Dendritic cell treated with granulocyte-macrophage colony-stimulating factor and Interleukin-4, amounts not matched to agents 40 ng/mL and 50 ng/mL, for 4 days (primary cell): ENCODE data around the gene IQCN.

Experiments used
- H3K27ac Mint-ChIP-seq: one replicate; pipeline ENCODE4 v1.8.0; 2022; ENCODE audit warnings: mild to moderate bottlenecking, mixed read lengths
- H3K27me3 Mint-ChIP-seq: one replicate; pipeline ENCODE4 v1.8.0; 2022; ENCODE audit warnings: mild to moderate bottlenecking, mixed read lengths
- H3K36me3 Mint-ChIP-seq: one replicate; pipeline ENCODE4 v1.8.0; 2022; ENCODE audit warnings: low read depth, mixed read lengths
- H3K4me1 Mint-ChIP-seq: one replicate; pipeline ENCODE4 v1.8.0; 2022; ENCODE audit warnings: low read depth, mixed read lengths
- H3K4me3 Mint-ChIP-seq: one replicate; pipeline ENCODE4 v1.8.0; 2022; ENCODE audit warnings: mild to moderate bottlenecking, moderate library complexity, mixed read lengths
- H3K9me3 Mint-ChIP-seq: one replicate; pipeline ENCODE4 v1.8.0; 2022; ENCODE audit warnings: mixed read lengths
- intact Hi-C: fragments of 100-400 bp; cut with micrococcal nuclease; formaldehyde crosslinking; loops from one replicate; pipeline ENCODE4 v1.15.0; 2022

IQCN gene

GRCh38 chr19:18271433-18271841 is 2.8 kb downstream of the IQCN start:
- intact Hi-C loops: no loop called here
- H3K9me3 Mint-ChIP-seq: no peaks in the 10 kb centered on the region
- H3K36me3 Mint-ChIP-seq: peaks cover 44% of the 10 kb centered on the region
- no peak overlapping the region for H3K4me3 Mint-ChIP-seq
- H3K4me1 Mint-ChIP-seq: peaks cover 30% of the 10 kb centered on the region
- H3K27ac Mint-ChIP-seq: no peak overlapping the region
- H3K27me3 Mint-ChIP-seq: no peaks in the 10 kb centered on the region

GRCh38 chr19:18270326-18270725 is 3.9 kb downstream of the IQCN start:
- Mint-ChIP-seq H3K9me3 (no peaks in the 10 kb centered on the region), H3K27ac (no peak overlapping the region), H3K36me3 (peaks cover 44% of the 10 kb centered on the region), H3K4me3 (no peak overlapping the region), H3K4me1 (peaks cover 25% of the 10 kb centered on the region), H3K27me3 (no peaks in the 10 kb centered on the region)
- intact Hi-C loops: no loop called here

- intact Hi-C loops: no loop called here
- Mint-ChIP-seq H3K27me3 (no peaks in the 10 kb centered on the region), H3K27ac (peak overlapping the region; percentile 13), H3K4me3 (no peak overlapping the region), H3K4me1 (peaks cover 14% of the 10 kb centered on the region), H3K36me3 (peaks cover 49% of the 10 kb centered on the region), H3K9me3 (no peaks in the 10 kb centered on the region)
Measured at GRCh38 chr19:18269070-18269723, 5.1 kb downstream of the IQCN start.

GRCh38 chr19:18266771-18267686 is 7.2 kb downstream of the IQCN start:
- Mint-ChIP-seq H3K36me3 (peaks cover 45% of the 10 kb centered on the region), H3K4me3 (no peak overlapping the region)
- intact Hi-C loops: no loop called here

GRCh38 chr19:18265582-18265981 is 8.7 kb downstream of the IQCN start:
- Mint-ChIP-seq H3K9me3 (no peaks in the 10 kb centered on the region), H3K4me3 (no peak overlapping the region), H3K27ac (no peak overlapping the region), H3K4me1 (peaks cover 14% of the 10 kb centered on the region), H3K36me3 (peaks cover 45% of the 10 kb centered on the region), H3K27me3 (no peaks in the 10 kb centered on the region)
- intact Hi-C loops: no loop called here

More at GRCh38 chr19:18266771-18267686, 7.2 kb downstream of the IQCN start:
- Mint-ChIP-seq H3K9me3 (no peaks in the 10 kb centered on the region), H3K27me3 (no peaks in the 10 kb centered on the region), H3K4me1 (peaks cover 14% of the 10 kb centered on the region), H3K27ac (no peak overlapping the region)

GRCh38 chr19:18264971-18265540 is 9.2 kb downstream of the IQCN start:
- H3K27me3 Mint-ChIP-seq: no peaks in the 10 kb centered on the region

GRCh38 chr19:18264137-18264854 is 10.0 kb downstream of the IQCN start:
- intact Hi-C loops: no loop called here
- Mint-ChIP-seq H3K4me1 (peaks cover 13% of the 10 kb centered on the region), H3K27me3 (no peaks in the 10 kb centered on the region), H3K9me3 (no peaks in the 10 kb centered on the region), H3K27ac (no peak overlapping the region), H3K36me3 (peaks cover 45% of the 10 kb centered on the region), H3K4me3 (no peak overlapping the region)

More at GRCh38 chr19:18264971-18265540, 9.2 kb downstream of the IQCN start:
- Mint-ChIP-seq H3K4me3 (no peak overlapping the region), H3K9me3 (no peaks in the 10 kb centered on the region), H3K4me1 (peaks cover 14% of the 10 kb centered on the region), H3K27ac (no peak overlapping the region), H3K36me3 (peaks cover 45% of the 10 kb centered on the region)
- intact Hi-C loops: no loop called here

- intact Hi-C loops: no loop called here
- Mint-ChIP-seq H3K4me1 (peaks cover 6% of the 10 kb centered on the region), H3K9me3 (no peaks in the 10 kb centered on the region), H3K27me3 (no peaks in the 10 kb centered on the region), H3K27ac (no peak overlapping the region), H3K36me3 (peaks cover 45% of the 10 kb centered on the region), H3K4me3 (no peak overlapping the region)
Measured at GRCh38 chr19:18263324-18264136, 10.7 kb downstream of the IQCN start.

GRCh38 chr19:18262917-18263316 is 11.3 kb downstream of the IQCN start:
- Mint-ChIP-seq H3K36me3 (peaks cover 38% of the 10 kb centered on the region), H3K27ac (no peak overlapping the region), H3K27me3 (no peaks in the 10 kb centered on the region), H3K4me3 (no peak overlapping the region), H3K9me3 (no peaks in the 10 kb centered on the region), H3K4me1 (no peaks in the 10 kb centered on the region)
- intact Hi-C loops: no loop called here

GRCh38 chr19:18262144-18262543 is 12.1 kb downstream of the IQCN start:
- H3K27me3 Mint-ChIP-seq: no peaks in the 10 kb centered on the region
- no peaks in the 10 kb centered on the region for H3K4me1 Mint-ChIP-seq
- no peaks in the 10 kb centered on the region for H3K9me3 Mint-ChIP-seq
- no peak overlapping the region for H3K27ac Mint-ChIP-seq
- peaks cover 31% of the 10 kb centered on the region for H3K36me3 Mint-ChIP-seq
- H3K4me3 Mint-ChIP-seq: no peak overlapping the region
- intact Hi-C loops: no loop called here

- Mint-ChIP-seq H3K27ac (no peak overlapping the region), H3K36me3 (peaks cover 24% of the 10 kb centered on the region), H3K9me3 (no peaks in the 10 kb centered on the region), H3K27me3 (peaks cover 2% of the 10 kb centered on the region), H3K4me1 (no peaks in the 10 kb centered on the region), H3K4me3 (no peak overlapping the region)
- intact Hi-C loops: no loop called here
Measured at GRCh38 chr19:18261474-18261873, 12.8 kb downstream of the IQCN start.

- H3K27me3 Mint-ChIP-seq: peaks cover 10% of the 10 kb centered on the region
- H3K36me3 Mint-ChIP-seq: peaks cover 8% of the 10 kb centered on the region
- intact Hi-C loops: no loop called here
- no peak overlapping the region for H3K27ac Mint-ChIP-seq
- H3K9me3 Mint-ChIP-seq: no peaks in the 10 kb centered on the region
- peaks cover 5% of the 10 kb centered on the region for H3K4me1 Mint-ChIP-seq
- H3K4me3 Mint-ChIP-seq: no peak overlapping the region
Measured at GRCh38 chr19:18259893-18260292, 14.4 kb downstream of the IQCN start.
